Ramos (cell line): ENCODE results near the gene RPA4.
"Not testable (repeated sequence)": the region's sequence is repeated elsewhere in the genome, so short reads cannot be mapped to it uniquely, and the experiment has no call there.

Experiments used
- in situ Hi-C: fragments of 300-500 bp; cut with MboI; formaldehyde crosslinking; loops from one replicate; pipeline ENCODE4 v1.14.3; 2022; ENCODE audit warnings: low sequenced_read_pairs; ENCODE audit not compliant: unreplicated experiment

RPA4 gene

GRCh38 chrX:96883608-96884007, at the start of gene RPA4:
RPA4 (plus strand) TSS chrX:96883908; CDS start chrX:96884311, 403 bp downstream.
- in situ Hi-C loops: no loop called here

- in situ Hi-C loops: no loop called here
Observed at GRCh38 chrX:96834137-96834536, 49.6 kb upstream of the RPA4 start.

GRCh38 chrX:96835660-96836289, 47.9 kb upstream of the RPA4 start:
- in situ Hi-C loops: no loop called here

GRCh38 chrX:96837808-96838207, 45.9 kb upstream of the RPA4 start:
- in situ Hi-C loops: no loop called here

- in situ Hi-C loops: no loop called here
Observed at GRCh38 chrX:96838537-96838936, 45.2 kb upstream of the RPA4 start.

- in situ Hi-C loops: no loop called here
Observed at GRCh38 chrX:96841325-96841724, 42.4 kb upstream of the RPA4 start.

GRCh38 chrX:96841866-96842265, 41.8 kb upstream of the RPA4 start:
- in situ Hi-C loops: not testable (repeated sequence)

GRCh38 chrX:96843566-96843965, 40.1 kb upstream of the RPA4 start:
- in situ Hi-C loops: no loop called here

- in situ Hi-C loops: no loop called here
Observed at GRCh38 chrX:96846841-96847240, 36.9 kb upstream of the RPA4 start.

- in situ Hi-C loops: not testable (repeated sequence)
Observed at GRCh38 chrX:96859422-96859821, 24.3 kb upstream of the RPA4 start.

- in situ Hi-C loops: no loop called here
Observed at GRCh38 chrX:96861218-96861617, 22.5 kb upstream of the RPA4 start.

- in situ Hi-C loops: no loop called here
Observed at GRCh38 chrX:96861661-96862060, 22.0 kb upstream of the RPA4 start.

- in situ Hi-C loops: no loop called here
Observed at GRCh38 chrX:96884027-96884426, 319 bp downstream of the RPA4 start.

GRCh38 chrX:96889726-96890125, 6.0 kb downstream of the RPA4 start:
- in situ Hi-C loops: no loop called here

GRCh38 chrX:96906741-96907140, 23.0 kb downstream of the RPA4 start:
- in situ Hi-C loops: no loop called here

- in situ Hi-C loops: no loop called here
Observed at GRCh38 chrX:96907516-96908272, 24.0 kb downstream of the RPA4 start.

- in situ Hi-C loops: no loop called here
Observed at GRCh38 chrX:96909291-96909690, 25.6 kb downstream of the RPA4 start.

GRCh38 chrX:96918864-96919263, 35.2 kb downstream of the RPA4 start:
- in situ Hi-C loops: no loop called here

GRCh38 chrX:96919672-96920071, 36.0 kb downstream of the RPA4 start:
- in situ Hi-C loops: no loop called here

- in situ Hi-C loops: no loop called here
Observed at GRCh38 chrX:96924581-96924980, 40.9 kb downstream of the RPA4 start.

GRCh38 chrX:96929036-96929435, 45.3 kb downstream of the RPA4 start:
- in situ Hi-C loops: no loop called here
